Activated T-helper 1 cell treated with anti-CD3 and anti-CD28 coated beads, Interleukin-12 subunit alpha, Interleukin-12 subunit beta, Interleukin-2, Interleukin-4 antibody, amounts not matched to agents 30 ng/mL and 10 ng/mL and 1 ng/mL, durations not matched to agents 14 hours and 24 hours and 36 hours (primary cell): Measurements from ENCODE around the gene EIF4E2. TPM values are rescaled to one million over a fixed set of nuclear protein-coding genes. Genes with fewer than 3 reads are reported as not detected.
A peak's percentile ranks its signal among the peaks of the same experiment; 100 is the strongest.

Experiments used
- DNase-seq: peaks from one replicate; pipeline ENCODE4 v3.0.0; 2021; ENCODE audit warnings: low spot score
- H3K27ac Mint-ChIP-seq: one replicate; pipeline ENCODE4 v1.8.0; 2021; ENCODE audit warnings: mild to moderate bottlenecking, mixed read lengths
- H3K27me3 Mint-ChIP-seq: one replicate; pipeline ENCODE4 v1.8.0; 2022; ENCODE audit warnings: mild to moderate bottlenecking, moderate library complexity, mixed read lengths; ENCODE audit not compliant: insufficient read depth
- H3K36me3 Mint-ChIP-seq: one replicate; pipeline ENCODE4 v1.8.0; 2021; ENCODE audit warnings: low read depth, mixed read lengths
- H3K4me1 Mint-ChIP-seq: one replicate; pipeline ENCODE4 v1.8.0; 2021; ENCODE audit warnings: low read depth, mixed read lengths
- H3K4me3 Mint-ChIP-seq: one replicate; pipeline ENCODE4 v1.8.0; 2021; ENCODE audit warnings: mild to moderate bottlenecking, moderate library complexity, mixed read lengths
- H3K9me3 Mint-ChIP-seq: one replicate; pipeline ENCODE4 v1.8.0; 2021; ENCODE audit warnings: mixed read lengths
- intact Hi-C: fragments of 100-400 bp; cut with micrococcal nuclease; formaldehyde crosslinking; loops from one replicate; pipeline ENCODE4 v1.15.1; 2024
- total RNA-seq: library from RNA; stranded (reverse); gene quantifications from 2 replicates; pipeline ENCODE4 v1.2.3, GENCODE V29; 2022

Gene EIF4E2, protein sequence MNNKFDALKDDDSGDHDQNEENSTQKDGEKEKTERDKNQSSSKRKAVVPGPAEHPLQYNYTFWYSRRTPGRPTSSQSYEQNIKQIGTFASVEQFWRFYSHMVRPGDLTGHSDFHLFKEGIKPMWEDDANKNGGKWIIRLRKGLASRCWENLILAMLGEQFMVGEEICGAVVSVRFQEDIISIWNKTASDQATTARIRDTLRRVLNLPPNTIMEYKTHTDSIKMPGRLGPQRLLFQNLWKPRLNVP
- total RNA-seq: 94.3 and 96.2 TPM in 2 replicates

DNA sequence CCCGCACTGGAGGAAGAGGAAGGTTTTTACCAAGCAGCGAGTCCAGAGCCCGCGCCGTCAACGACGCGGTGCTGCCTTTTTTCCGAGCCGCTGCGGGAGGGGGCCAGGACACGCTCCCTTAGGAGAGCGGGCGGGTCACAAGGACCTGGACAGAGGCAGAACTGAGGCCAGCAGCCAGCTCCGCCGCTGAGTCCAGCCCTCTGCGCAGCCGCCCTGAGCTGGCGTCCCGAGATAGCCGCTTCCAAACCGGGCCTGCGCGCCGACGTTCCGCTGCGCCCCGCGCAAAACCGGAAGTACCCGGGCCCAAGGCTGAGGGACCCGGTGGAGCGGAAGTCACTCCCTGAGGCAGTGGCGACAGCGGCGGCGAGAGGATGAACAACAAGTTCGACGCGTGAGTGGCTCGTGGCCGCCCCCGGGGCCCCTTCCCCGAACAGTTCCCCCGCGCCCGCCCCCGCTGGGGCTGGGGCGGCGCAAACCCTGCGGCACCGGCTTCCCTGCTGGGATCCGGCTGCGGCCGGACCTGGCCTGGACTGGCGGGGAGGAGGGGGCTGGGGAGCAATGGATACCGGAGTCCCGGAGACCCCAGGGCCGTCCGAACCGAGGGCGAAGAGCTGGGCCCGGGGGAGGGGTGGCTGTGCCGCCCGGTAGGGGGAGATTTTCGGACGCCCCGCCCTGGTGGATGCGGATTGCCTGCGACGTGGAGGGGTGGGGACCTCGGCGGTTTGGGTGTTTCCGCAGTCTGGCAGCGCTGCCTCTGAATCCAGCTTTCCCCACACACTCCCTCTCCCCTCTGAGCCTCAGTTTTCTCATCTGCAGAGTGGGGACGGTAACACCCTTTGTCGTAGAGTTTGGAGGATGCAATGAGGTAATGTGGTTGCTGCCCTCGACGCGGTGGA, at the start of gene EIF4E2, which contains the start of gene TIGD1:
Gene EIF4E2, plus strand, starts transcription at position 336 of the 896 bp plus-strand sequence. Its CDS starts 36 bp downstream, at position 372.
Gene TIGD1, minus strand, starts transcription at position 204 of the 896 bp plus-strand sequence. CDS start 675 bp downstream, outside the sequence.
- intact Hi-C loops: loop anchor here (1.0 to 10.0 kb wide), 7 partner anchors 57 to 1304 kb away; partner anchors contain the start of genes ATG16L1, COPS7B, GIGYF2 and HJURP
- peak within 1 kb of the TSS; percentile 100 for H3K27ac Mint-ChIP-seq
- peaks cover 76% of the 10 kb centered on the region for H3K4me1 Mint-ChIP-seq
- peak within 1 kb of the TSS; percentile 100 for H3K4me3 Mint-ChIP-seq
- peak; percentile 90 for DNase-seq
- no peaks in the 10 kb centered on the region for H3K9me3 Mint-ChIP-seq
- H3K36me3 Mint-ChIP-seq: peaks cover 52% of the 10 kb centered on the region
- no peaks in the 10 kb centered on the region for H3K27me3 Mint-ChIP-seq

DNA sequence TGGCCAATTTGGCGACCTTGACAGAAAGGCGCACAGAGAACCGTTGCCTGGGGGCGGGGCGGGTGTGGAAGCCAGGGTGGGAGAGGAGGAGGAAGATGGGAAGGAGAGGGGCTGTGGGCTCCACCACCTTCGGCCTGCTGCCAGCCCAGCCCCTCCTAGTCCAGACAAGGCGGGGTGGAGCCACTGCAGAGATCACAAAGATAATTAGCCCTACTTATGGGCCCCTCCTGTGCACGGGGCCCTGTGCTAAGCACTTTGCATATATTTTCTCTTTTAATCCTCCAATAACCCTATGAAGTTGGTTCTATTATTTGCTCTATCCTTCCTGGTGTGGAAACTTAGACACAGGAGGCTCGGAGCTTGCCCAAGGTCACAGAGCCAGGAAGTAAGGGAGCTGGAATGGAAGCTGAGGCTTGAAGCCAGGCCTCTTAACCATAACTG, 49.1 kb upstream of the EIF4E2 start:
- Mint-ChIP-seq H3K27me3 (peaks cover 44% of the 10 kb centered on the region), H3K4me3 (no peak overlapping the region), H3K4me1 (peaks cover 5% of the 10 kb centered on the region), H3K36me3 (no peaks in the 10 kb centered on the region), H3K27ac (no peak overlapping the region), H3K9me3 (no peaks in the 10 kb centered on the region)
- intact Hi-C loops: no loop called here
- no peak for DNase-seq

DNA sequence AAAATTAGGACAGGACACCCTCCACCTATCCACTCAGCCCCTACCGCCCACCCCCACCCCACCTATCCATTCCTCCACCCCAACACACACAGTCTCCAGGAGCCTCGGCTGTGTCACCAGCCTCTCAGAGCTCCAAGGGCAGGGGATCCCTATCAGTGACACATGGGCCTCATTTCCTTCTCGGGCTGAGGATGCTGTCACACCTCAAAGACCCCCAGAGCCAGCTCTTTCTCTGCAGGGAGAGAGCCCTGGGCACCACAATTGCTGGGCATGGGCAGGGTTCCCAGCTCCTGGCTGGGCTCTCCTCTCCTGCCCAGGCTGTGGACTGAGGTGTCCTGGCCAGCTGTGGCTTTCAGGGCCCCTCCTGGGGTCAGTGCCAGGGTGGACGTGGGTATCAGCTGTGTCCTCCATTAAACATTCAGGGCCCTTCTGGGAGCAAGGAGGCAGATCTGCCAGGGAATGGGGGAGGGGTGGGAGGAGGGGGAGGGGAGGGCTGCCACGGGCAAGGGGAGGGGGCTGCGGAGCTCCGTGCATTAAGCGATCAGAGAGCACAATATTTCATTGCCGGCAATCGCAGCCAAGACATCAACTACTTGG, 48.6 kb upstream of the EIF4E2 start:
- Mint-ChIP-seq H3K9me3 (no peaks in the 10 kb centered on the region), H3K27ac (no peak overlapping the region), H3K27me3 (peaks cover 44% of the 10 kb centered on the region), H3K36me3 (no peaks in the 10 kb centered on the region), H3K4me1 (peaks cover 5% of the 10 kb centered on the region), H3K4me3 (no peak overlapping the region)
- no peak for DNase-seq
- intact Hi-C loops: no loop called here

DNA sequence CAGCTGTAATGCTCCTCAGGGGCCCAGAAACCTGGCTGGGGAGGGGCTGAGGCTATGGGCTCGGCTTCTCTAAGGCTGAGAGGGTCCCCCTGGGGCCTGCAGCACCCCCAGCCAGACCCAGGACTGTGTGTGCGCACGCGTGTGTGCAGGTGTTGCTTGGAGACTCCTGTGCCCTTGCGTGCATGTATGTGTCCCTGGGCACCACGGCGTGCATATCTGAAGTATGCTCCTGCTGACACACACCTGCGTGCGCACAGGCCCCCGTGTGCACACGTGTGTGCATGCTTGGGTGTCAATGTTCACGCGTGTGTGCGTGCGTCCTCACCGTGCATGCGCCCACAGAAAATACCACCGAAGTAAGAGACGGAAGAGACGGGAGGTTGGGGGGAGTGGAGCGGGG, 48.0 kb upstream of the EIF4E2 start:
- no peak for DNase-seq
- H3K4me1 Mint-ChIP-seq: peaks cover 5% of the 10 kb centered on the region
- H3K4me3 Mint-ChIP-seq: peak overlapping the region; percentile 78
- H3K27ac Mint-ChIP-seq: peak overlapping the region; percentile 79
- H3K27me3 Mint-ChIP-seq: peaks cover 46% of the 10 kb centered on the region
- H3K36me3 Mint-ChIP-seq: no peaks in the 10 kb centered on the region
- H3K9me3 Mint-ChIP-seq: no peaks in the 10 kb centered on the region
- intact Hi-C loops: no loop called here

DNA sequence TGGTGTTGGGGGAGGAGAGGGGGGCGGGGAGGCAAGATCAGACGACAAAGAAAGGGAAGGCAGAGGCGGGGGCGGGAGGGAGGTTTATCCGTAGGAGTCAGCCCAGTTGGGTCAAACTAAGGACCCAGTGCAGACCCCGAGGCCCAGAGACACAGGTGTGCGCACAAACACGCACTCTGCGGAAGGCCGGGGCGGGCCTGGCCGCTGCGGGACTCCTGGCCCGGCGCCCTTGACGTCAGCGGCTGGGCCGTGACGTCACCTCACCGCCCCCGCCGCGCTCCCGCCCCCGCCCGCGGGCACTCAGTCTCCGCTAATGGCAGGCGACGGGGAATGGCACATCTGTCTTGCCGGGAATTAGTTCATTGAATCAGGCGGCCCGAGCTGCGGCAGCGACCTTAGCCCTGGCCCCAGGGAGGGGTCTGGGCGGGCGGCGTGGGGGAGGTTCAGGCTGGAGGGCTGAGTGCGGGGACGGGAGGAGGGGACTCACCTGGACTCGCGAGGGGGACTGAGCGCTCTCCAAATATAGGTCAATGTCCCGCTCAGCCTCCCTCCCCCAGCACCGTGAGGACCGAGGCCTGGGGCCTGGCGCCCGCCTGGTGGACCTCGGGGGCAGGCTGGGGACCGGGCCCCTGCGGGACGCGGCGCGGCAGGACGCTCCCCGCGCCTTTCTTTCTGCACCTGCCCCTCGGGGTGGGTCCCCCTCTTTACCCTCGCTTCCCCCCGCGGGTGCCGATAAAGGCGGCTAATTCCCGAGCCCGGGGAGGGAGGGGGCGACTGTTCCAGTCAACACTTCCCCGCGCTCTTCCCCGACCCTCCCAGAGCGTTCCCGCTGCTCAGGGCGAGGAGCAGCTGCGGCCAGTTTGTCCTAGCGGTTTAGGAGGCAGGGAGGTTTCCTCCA, 47.3 kb upstream of the EIF4E2 start:
- Mint-ChIP-seq H3K27me3 (peaks cover 50% of the 10 kb centered on the region), H3K9me3 (no peaks in the 10 kb centered on the region), H3K27ac (no peak overlapping the region), H3K4me1 (peaks cover 5% of the 10 kb centered on the region), H3K36me3 (no peaks in the 10 kb centered on the region), H3K4me3 (peak overlapping the region; percentile 45)
- DNase-seq: no peak
- intact Hi-C loops: no loop called here

DNA sequence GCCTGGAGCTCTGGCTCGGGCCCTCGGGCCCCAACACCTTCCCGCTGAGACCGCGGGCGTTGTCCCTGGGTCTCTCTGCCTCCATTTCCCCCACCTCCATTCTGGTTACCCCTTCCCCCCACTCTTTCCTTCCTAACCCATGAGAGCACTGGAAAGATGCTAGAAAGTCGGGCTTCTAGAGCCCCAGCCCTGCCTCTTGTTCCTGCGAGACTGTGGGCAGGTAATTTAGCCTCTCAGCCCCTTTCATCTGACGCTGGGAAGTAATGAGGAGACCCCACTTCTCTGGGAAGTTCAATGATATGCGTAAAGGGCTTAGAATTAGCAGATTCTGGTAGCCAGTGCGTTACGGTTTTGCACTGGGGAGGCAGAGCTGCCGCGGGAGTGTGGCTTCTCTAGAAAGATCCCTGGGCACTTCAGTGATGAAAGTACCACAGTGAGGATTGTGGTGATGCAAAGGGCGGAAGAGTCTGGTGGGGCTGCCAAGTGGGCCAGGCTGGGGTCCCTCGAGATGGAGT, 46.6 kb upstream of the EIF4E2 start:
- no peaks in the 10 kb centered on the region for H3K36me3 Mint-ChIP-seq
- peaks cover 5% of the 10 kb centered on the region for H3K4me1 Mint-ChIP-seq
- peak overlapping the region; percentile 45 for H3K4me3 Mint-ChIP-seq
- no peak overlapping the region for H3K27ac Mint-ChIP-seq
- H3K9me3 Mint-ChIP-seq: no peaks in the 10 kb centered on the region
- intact Hi-C loops: no loop called here
- H3K27me3 Mint-ChIP-seq: peaks cover 54% of the 10 kb centered on the region
- no peak for DNase-seq

DNA sequence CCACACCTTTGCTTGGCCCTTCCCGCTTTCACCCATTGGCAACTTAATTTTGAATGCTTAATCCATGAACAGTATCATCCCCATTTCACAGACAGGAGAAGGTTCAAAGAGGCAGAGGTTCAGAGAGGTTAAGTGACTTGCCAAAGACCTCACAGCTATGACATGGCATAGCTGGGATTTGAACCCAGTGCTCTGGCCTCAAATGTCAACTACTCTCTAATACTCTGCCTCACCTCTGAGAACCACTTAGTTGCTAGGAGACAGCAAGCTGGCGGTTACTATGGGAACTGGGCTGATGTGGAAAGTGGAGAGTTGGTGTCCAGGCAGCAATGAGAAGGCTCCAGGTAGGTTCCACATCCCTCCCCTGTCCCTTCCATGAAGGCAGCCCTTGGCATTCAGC, 46.1 kb upstream of the EIF4E2 start:
- no peak overlapping the region for H3K27ac Mint-ChIP-seq
- DNase-seq: no peak
- no peaks in the 10 kb centered on the region for H3K9me3 Mint-ChIP-seq
- peaks cover 57% of the 10 kb centered on the region for H3K27me3 Mint-ChIP-seq
- no peak overlapping the region for H3K4me3 Mint-ChIP-seq
- H3K4me1 Mint-ChIP-seq: peaks cover 5% of the 10 kb centered on the region
- no peaks in the 10 kb centered on the region for H3K36me3 Mint-ChIP-seq
- intact Hi-C loops: no loop called here

DNA sequence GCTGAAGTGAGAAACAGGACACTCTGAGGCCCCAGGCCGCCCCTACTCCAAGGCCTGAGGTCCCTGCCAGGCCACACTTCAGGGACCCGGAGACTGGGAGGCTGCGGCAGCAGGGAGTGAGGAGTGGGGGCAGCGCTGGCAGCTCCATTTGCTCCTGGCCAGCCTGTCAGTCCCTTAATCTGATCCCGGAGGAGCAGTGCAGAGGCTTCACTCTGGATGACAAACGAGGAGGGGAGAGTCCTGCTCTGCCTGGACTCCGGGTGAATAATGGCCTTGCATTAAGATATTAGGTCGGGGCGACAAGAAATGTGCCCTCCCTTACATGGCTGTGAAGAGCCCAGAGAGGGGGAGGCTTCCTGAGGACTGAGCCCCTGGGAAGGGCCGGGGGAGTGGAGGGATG, 44.6 kb upstream of the EIF4E2 start:
- peaks cover 56% of the 10 kb centered on the region for H3K27me3 Mint-ChIP-seq
- H3K27ac Mint-ChIP-seq: no peak overlapping the region
- no peaks in the 10 kb centered on the region for H3K36me3 Mint-ChIP-seq
- no peaks in the 10 kb centered on the region for H3K9me3 Mint-ChIP-seq
- no peak overlapping the region for H3K4me3 Mint-ChIP-seq
- no peak for DNase-seq
- peaks cover 5% of the 10 kb centered on the region for H3K4me1 Mint-ChIP-seq
- intact Hi-C loops: no loop called here

DNA sequence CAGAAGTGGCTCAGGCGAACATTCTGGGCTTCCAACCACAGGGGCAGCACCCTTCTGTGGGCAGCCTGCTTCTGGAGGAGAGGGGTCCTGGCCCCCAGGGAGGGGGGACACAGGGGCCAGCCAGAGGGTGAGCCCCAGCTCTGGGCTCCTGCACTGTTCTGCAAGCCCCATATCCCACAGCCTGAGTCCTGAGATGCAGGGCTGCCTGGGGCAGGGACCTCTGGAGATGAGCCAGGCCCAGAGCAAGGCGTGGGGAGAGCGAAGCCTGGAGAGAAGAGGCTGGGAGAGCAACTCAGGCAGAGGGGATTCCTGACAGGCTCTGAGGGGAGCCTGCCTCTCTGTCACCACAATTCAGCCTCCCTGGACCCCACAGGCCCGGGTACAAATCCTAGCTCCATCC, 43.8 kb upstream of the EIF4E2 start:
- Mint-ChIP-seq H3K4me3 (no peak overlapping the region), H3K9me3 (no peaks in the 10 kb centered on the region), H3K4me1 (peaks cover 5% of the 10 kb centered on the region), H3K36me3 (no peaks in the 10 kb centered on the region), H3K27ac (no peak overlapping the region), H3K27me3 (peaks cover 50% of the 10 kb centered on the region)
- intact Hi-C loops: no loop called here
- no peak for DNase-seq

DNA sequence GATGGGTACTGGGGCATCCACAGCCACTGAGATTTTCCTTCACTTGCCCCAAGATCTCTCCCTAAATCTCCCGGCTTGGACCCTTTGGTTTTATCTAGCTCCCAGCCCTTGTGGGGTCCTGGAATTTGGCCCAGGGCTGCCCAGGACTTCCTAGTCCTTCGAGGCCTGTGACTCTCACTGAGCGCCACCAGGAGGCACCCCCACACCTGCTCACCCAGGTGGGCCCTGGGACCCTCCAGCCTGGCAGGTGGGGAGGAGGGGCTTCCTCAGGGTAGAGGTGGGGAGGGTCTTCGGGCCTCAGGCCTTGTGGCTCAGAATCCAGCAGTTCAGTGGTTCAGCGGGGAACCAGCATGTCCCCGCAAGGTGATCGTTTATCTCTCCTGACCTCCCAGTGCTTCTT, 42.2 kb upstream of the EIF4E2 start:
- no peak overlapping the region for H3K27ac Mint-ChIP-seq
- intact Hi-C loops: no loop called here
- DNase-seq: no peak
- H3K36me3 Mint-ChIP-seq: no peaks in the 10 kb centered on the region
- peaks cover 5% of the 10 kb centered on the region for H3K4me1 Mint-ChIP-seq
- H3K4me3 Mint-ChIP-seq: no peak overlapping the region
- peaks cover 41% of the 10 kb centered on the region for H3K27me3 Mint-ChIP-seq
- no peaks in the 10 kb centered on the region for H3K9me3 Mint-ChIP-seq

DNA sequence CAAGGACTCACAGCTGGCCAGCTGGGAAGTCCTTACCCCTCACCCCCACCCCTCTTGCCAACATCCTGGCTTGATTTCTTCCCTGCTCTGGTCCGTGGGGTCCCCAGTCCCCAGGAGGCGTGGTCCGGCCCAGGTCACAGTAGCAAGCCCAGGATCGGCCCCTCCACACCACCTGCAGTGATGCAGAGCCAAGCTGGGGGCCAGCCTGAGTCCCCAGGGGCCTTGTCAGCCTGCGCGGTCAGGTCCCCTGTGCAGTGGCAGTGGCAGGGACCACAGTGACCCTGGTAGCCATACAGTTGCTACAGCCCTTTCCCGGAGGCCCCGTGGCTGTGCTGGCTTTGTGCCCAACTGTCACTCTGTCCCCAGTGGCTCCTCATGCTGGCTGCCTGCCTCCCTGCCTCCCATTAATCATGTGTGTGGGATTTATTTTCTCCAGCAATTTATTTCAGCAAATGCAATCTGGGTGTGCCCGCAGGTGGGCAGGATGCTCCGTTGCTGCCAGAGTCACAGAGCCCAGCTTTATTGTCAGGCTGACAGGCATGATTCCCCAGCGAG, 39.1 kb upstream of the EIF4E2 start:
- H3K4me3 Mint-ChIP-seq: no peak overlapping the region
- DNase-seq: no peak
- H3K27ac Mint-ChIP-seq: no peak overlapping the region
- no peaks in the 10 kb centered on the region for H3K9me3 Mint-ChIP-seq
- H3K4me1 Mint-ChIP-seq: no peaks in the 10 kb centered on the region
- no peaks in the 10 kb centered on the region for H3K36me3 Mint-ChIP-seq
- intact Hi-C loops: no loop called here
- H3K27me3 Mint-ChIP-seq: peaks cover 21% of the 10 kb centered on the region

DNA sequence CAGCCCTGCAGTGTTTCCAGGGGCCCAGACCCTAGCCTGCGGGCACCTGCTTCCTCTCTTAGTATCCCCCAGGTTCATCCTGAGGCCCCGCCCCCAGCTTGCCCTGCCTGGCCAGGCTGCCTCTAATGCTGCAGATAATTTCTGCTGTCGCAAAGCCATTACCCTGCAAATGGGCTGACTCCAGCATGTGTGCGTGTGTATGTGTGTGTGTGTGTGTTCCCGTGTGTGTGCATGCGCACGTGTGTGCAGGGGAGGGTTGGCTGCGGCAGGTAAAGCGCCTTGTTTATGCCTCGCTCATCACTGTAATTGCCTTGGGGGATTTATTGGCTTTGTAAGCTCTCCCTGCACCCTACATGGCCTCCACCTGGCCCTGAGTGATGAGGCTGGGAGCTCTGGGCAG, 37.9 kb upstream of the EIF4E2 start:
- Mint-ChIP-seq H3K27ac (no peak overlapping the region), H3K4me3 (no peak overlapping the region), H3K27me3 (peaks cover 18% of the 10 kb centered on the region)

More for the DNA sequence above, 37.9 kb upstream of the EIF4E2 start:
- intact Hi-C loops: no loop called here
- no peaks in the 10 kb centered on the region for H3K36me3 Mint-ChIP-seq
- DNase-seq: no peak
- H3K9me3 Mint-ChIP-seq: no peaks in the 10 kb centered on the region
- no peaks in the 10 kb centered on the region for H3K4me1 Mint-ChIP-seq
